Prostate gland (tissue), 2 donors: ENCODE results near the gene CHRNA1. TPM values are rescaled to one million over a fixed set of nuclear protein-coding genes. Genes with fewer than 3 reads are reported as not detected.

Experiments used
- DNase-seq: peaks from one replicate; pipeline ENCODE4 v3.0.0-alpha.2; 2019; ENCODE audit warnings: low spot score
- H3K27ac ChIP-seq, 2 donors: fragments of 200-600 bp; sonication (generic); 2 replicates each; pipeline ENCODE4 v1.5.1; 2017 to 2019
- H3K27me3 ChIP-seq: fragments of 200-600 bp; sonication (generic); replicated peaks from 2 replicates; pipeline ENCODE4 v1.5.1; 2019; ENCODE audit not compliant: insufficient read depth
- H3K36me3 ChIP-seq, 2 donors: fragments of 200-600 bp; sonication (generic); 1 replicate in 1 of 2; 2 replicates in 1 of 2; pipeline versions ENCODE4 v1.5.1 to v1.8.1; 2017 to 2019
- H3K4me1 ChIP-seq: fragments of 200-600 bp; sonication (generic); replicated peaks from 2 replicates; pipeline ENCODE4 v1.5.1; 2019
- H3K4me3 ChIP-seq, 2 donors: fragments of 200-600 bp; sonication (generic); 2 replicates each; pipeline ENCODE4 v1.5.1; 2017 to 2019
- H3K9me3 ChIP-seq: fragments of 200-600 bp; sonication (generic); 2 replicates; pipeline ENCODE4 v1.5.1; 2017
- CTCF ChIP-seq, 4 experiments: fragments of 200-600 bp in 2 of 4; fragments of 450-650 bp in 2 of 4; sonication (generic) in 2 of 4; IDR thresholded peaks; 1 replicate in 3 of 4; 2 replicates in 1 of 4; pipeline ENCODE4 v1.5.1; 2016 to 2019; ENCODE audit warnings: antibody characterized with exemption in 4 of 4, mild to moderate bottlenecking in 2 of 4, moderate library complexity in 2 of 4
- POLR2A ChIP-seq: fragments of 450-650 bp; IDR thresholded peaks from one replicate; pipeline ENCODE4 v1.6.1; 2016; ENCODE audit warnings: antibody characterized with exemption, mild to moderate bottlenecking
- POLR2AphosphoS5 ChIP-seq: sonication (generic); formaldehyde crosslinking; IDR thresholded peaks from one replicate; pipeline ENCODE4 v1.6.1; 2017; ENCODE audit warnings: antibody characterized with exemption
- WGBS: methylation state at CpG from one replicate; pipeline ENCODE4 v1.1.5; 2018; 5-methylcytosine and 5-hydroxymethylcytosine counted together
- intact Hi-C: fragments of 100-400 bp; cut with DNase I; formaldehyde crosslinking; loops from one replicate; pipeline ENCODE4 v1.14.2; 2022
- total RNA-seq, 2 donors: library from RNA; depleted of rRNA; stranded (reverse); fragments of >200 nt; gene quantifications; one replicate each; pipeline ENCODE4 v1.1.0, GENCODE V29; 2016

Gene CHRNA1
- total RNA-seq, 2 donors from 2014 or later, result 4.0 TPM; not detected in 1

- WGBS, result 52% methylated on average over 15 of the region's 15 CpGs
- TF ChIP-seq POLR2A (no peak), CTCF (IDR thresholded peaks at IDR 0.05) (no peak), POLR2AphosphoS5 (no peak)
- H3K36me3 ChIP-seq, result no peaks in the 10 kb centered on the region
- DNase-seq, result no peak
- H3K27me3 ChIP-seq, result no peaks in the 10 kb centered on the region
- no peak overlapping the region for H3K4me3 ChIP-seq
- no peak overlapping the region for H3K27ac ChIP-seq
- H3K9me3 ChIP-seq, result no peaks in the 10 kb centered on the region
- intact Hi-C loops, result no loop called here
- H3K4me1 ChIP-seq, result no peaks in the 10 kb centered on the region
These were observed 24.1 kb upstream of the CHRNA1 start for GRCh38 chr2:174788291-174788929.

GRCh38 chr2:174787487-174788205, 23.4 kb upstream of the CHRNA1 start:
- Histone ChIP-seq H3K27ac (no peak overlapping the region), H3K27me3 (no peaks in the 10 kb centered on the region), H3K4me3 (no peak overlapping the region), H3K4me1 (no peaks in the 10 kb centered on the region), H3K36me3 (no peaks in the 10 kb centered on the region), H3K9me3 (no peaks in the 10 kb centered on the region)
- WGBS, result 73% methylated on average over 5 of the region's 5 CpGs
- TF ChIP-seq POLR2AphosphoS5, result no peak
- TF ChIP-seq POLR2A, result no peak
- no peak for TF ChIP-seq CTCF (IDR thresholded peaks at IDR 0.05)
- DNase-seq, result no peak
- intact Hi-C loops, result no loop called here

GRCh38 chr2:174786066-174786725, 21.9 kb upstream of the CHRNA1 start:
- WGBS, result 89% methylated on average over 8 of the region's 8 CpGs
- Histone ChIP-seq H3K4me1 (no peaks in the 10 kb centered on the region), H3K27ac (no peak overlapping the region), H3K4me3 (no peak overlapping the region), H3K9me3 (no peaks in the 10 kb centered on the region), H3K36me3 (no peaks in the 10 kb centered on the region), H3K27me3 (no peaks in the 10 kb centered on the region)
- intact Hi-C loops, result no loop called here
- DNase-seq, result no peak
- TF ChIP-seq CTCF (IDR thresholded peaks at IDR 0.05), result no peak
- no peak for TF ChIP-seq POLR2A
- no peak for TF ChIP-seq POLR2AphosphoS5

GRCh38 chr2:174785481-174785880, 21.2 kb upstream of the CHRNA1 start:
- Histone ChIP-seq H3K27me3 (no peaks in the 10 kb centered on the region), H3K9me3 (no peaks in the 10 kb centered on the region), H3K27ac (no peak overlapping the region), H3K4me3 (no peak overlapping the region), H3K4me1 (no peaks in the 10 kb centered on the region), H3K36me3 (no peaks in the 10 kb centered on the region)
- no peak for DNase-seq
- intact Hi-C loops, result no loop called here
- 96% methylated on average over 3 of the region's 3 CpGs for WGBS
- TF ChIP-seq POLR2AphosphoS5, result no peak
- no peak for TF ChIP-seq POLR2A
- TF ChIP-seq CTCF (IDR thresholded peaks at IDR 0.05), result no peak
